Heart left ventricle (tissue), 16 donors: Measurements from ENCODE around the gene RTP3. TPM values are rescaled to one million over a fixed set of nuclear protein-coding genes. Genes with fewer than 3 reads are reported as not detected.

Experiments
- ATAC-seq, 4 donors: fragments of 200-7000 bp; cut with Tn5 transposase; one replicate each; pipeline ENCODE4 v1.9.1; 2020 to 2022; ENCODE audit warnings: moderate library complexity in 4 of 4, mild to moderate bottlenecking in 3 of 4, moderate number of reproducible peaks in 1 of 4
- DNase-seq, 5 donors: peaks; one replicate each; pipeline ENCODE4 v3.0.0-alpha.2; 2020
- H3K27ac ChIP-seq, 12 donors: fragments of 200-600 bp; sonication (generic) in 4 of 12; one replicate each; pipeline versions ENCODE4 v1.5.0 to v1.8.0; 2016 to 2022; ENCODE audit warnings: mild to moderate bottlenecking in 2 of 12
- H3K27me3 ChIP-seq, 9 donors: fragments of 200-600 bp; sonication (generic) in 2 of 9; one replicate each; pipeline versions ENCODE4 v1.5.1 to v1.8.0; 2016 to 2022; ENCODE audit warnings: mild to moderate bottlenecking in 3 of 9
- H3K36me3 ChIP-seq, 9 donors: fragments of 200-600 bp; sonication (generic) in 2 of 9; one replicate each; pipeline versions ENCODE4 v1.5.0 to v1.8.0; 2018 to 2022; ENCODE audit warnings: mild to moderate bottlenecking in 2 of 9
- H3K4me1 ChIP-seq, 12 donors: fragments of 200-600 bp; sonication (generic) in 4 of 12; one replicate each; pipeline versions ENCODE4 v1.5.0 to v1.8.0; 2016 to 2022; ENCODE audit warnings: mild to moderate bottlenecking in 3 of 12
- H3K4me3 ChIP-seq, 12 donors: fragments of 200-600 bp; sonication (generic) in 4 of 12; one replicate each; pipeline versions ENCODE4 v1.5.0 to v1.8.0; 2017 to 2022; ENCODE audit warnings: mild to moderate bottlenecking in 9 of 12, moderate library complexity in 4 of 12
- H3K9me3 ChIP-seq, 12 donors: fragments of 200-600 bp; sonication (generic) in 4 of 12; one replicate each; pipeline versions ENCODE4 v1.5.0 to v1.8.0; 2016 to 2022; ENCODE audit warnings: mild to moderate bottlenecking in 1 of 12
- POLR2A ChIP-seq, 2 donors: fragments of 450-650 bp; IDR thresholded peaks; one replicate each; pipeline ENCODE4 v1.6.1; 2017; ENCODE audit warnings: antibody characterized with exemption in 2 of 2, mild to moderate bottlenecking in 2 of 2, moderate library complexity in 2 of 2
- WGBS, 4 donors: extraction: QIAGEN DNeasy Blood & Tissue Kit in 2 of 4; methylation state at CpG; one replicate each; pipeline versions ENCODE4 v1.1.5 to v1.1.7; 2013 to 2018; 5-methylcytosine and 5-hydroxymethylcytosine counted together
- intact Hi-C, 10 donors: fragments of 100-400 bp; cut with DNase I; formaldehyde crosslinking; loops; one replicate each; pipeline versions ENCODE4 v1.11.1 to v1.14.2; 2022
- polyA plus RNA-seq, 2 donors: library from polyadenylated mRNA; stranded (reverse); fragments of 200-250 nt; gene quantifications; one replicate each; pipeline ENCODE4 v1.2.3, GENCODE V29; 2013
- total RNA-seq, 9 donors: library from RNA; depleted of rRNA in 2 of 9; stranded (reverse); fragments of >200 nt in 2 of 9; fragmentation: NEBNext Ultra II Directional in 3 of 9; extraction: Animal tissue kit (Norgen Biotek cat#: 25700) in 3 of 9; gene quantifications; one replicate each; pipeline versions ENCODE4 v1.1.0 to v1.2.4, GENCODE V29; 2016 to 2023
- TF ChIP-seq, protein P1 (sequence below), 12 donors: fragments of 200-600 bp; sonication (generic) in 4 of 12; IDR thresholded peaks; one replicate each; pipeline versions ENCODE4 v1.5.0 to v1.8.0; 2018 to 2022; ENCODE audit warnings: antibody characterized with exemption in 12 of 12, mild to moderate bottlenecking in 5 of 12
- donor health status: ischemic (EF 13 %, LVEDD 7.1; RV severe dilation, severe dysfunction).
- donor health status: healthy with polysubstance abuse.
- donor health status: DM: no; HTN: yes; CAD: no.
- donor health status: DM: no; HTN: no; CAD: no.
- donor health status: ischemic (EF 25% LVEDD 6.9; RV normal size, moderate dysfunction).
- donor health status: ischemic (EF 25% LVEDD 5.7; RV mildly dilated, moderate dysfunction).
- donor health status: healthy.
- donor health status: DM: yes; HTN: yes; CAD: no.
- donor health status: ischemic (EF 35%, LVEDD 5.7; RV mildly dilated, moderate dysfunction).
- donor health status: nonischemic (EF 11% LVEDD 7.7; RV severe dilation, severe dysfunction).
- donor health status: DM: yes; HTN: yes; CAD: no.
- donor health status: PGD.
- donor health status: ischemic (EF 29% LVEDD 5.4; RV normal size, mild dysfunction).
- donor health status: nonischemic (EF 23%, LVEDD 6.1; RV moderate dilation, normal function).

The RTP3 gene
- total and polyA plus RNA-seq, 11 donors, result not detected

- intact Hi-C loops, result no loop called here
- Histone ChIP-seq H3K4me1 (peaks cover 0 to 35% (median 12%) of the 10 kb centered on the region in 12 donors), H3K4me3 (no peak overlapping the region), H3K27me3 (no peaks in the 10 kb centered on the region), H3K27ac (peak overlapping the region in 1 of 12 donors; percentile 47), H3K36me3 (peaks cover 0 to 47% (median 0%) of the 10 kb centered on the region in 9 donors), H3K9me3 (no peaks in the 10 kb centered on the region)
- no peak for TF ChIP-seq POLR2A (IDR thresholded peaks at IDR 0.05)
- TF ChIP-seq, protein P1, sequence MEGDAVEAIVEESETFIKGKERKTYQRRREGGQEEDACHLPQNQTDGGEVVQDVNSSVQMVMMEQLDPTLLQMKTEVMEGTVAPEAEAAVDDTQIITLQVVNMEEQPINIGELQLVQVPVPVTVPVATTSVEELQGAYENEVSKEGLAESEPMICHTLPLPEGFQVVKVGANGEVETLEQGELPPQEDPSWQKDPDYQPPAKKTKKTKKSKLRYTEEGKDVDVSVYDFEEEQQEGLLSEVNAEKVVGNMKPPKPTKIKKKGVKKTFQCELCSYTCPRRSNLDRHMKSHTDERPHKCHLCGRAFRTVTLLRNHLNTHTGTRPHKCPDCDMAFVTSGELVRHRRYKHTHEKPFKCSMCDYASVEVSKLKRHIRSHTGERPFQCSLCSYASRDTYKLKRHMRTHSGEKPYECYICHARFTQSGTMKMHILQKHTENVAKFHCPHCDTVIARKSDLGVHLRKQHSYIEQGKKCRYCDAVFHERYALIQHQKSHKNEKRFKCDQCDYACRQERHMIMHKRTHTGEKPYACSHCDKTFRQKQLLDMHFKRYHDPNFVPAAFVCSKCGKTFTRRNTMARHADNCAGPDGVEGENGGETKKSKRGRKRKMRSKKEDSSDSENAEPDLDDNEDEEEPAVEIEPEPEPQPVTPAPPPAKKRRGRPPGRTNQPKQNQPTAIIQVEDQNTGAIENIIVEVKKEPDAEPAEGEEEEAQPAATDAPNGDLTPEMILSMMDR (IDR thresholded peaks at IDR 0.05), result no peak
- WGBS, 4 donors, result 78 to 86% (median 82%) methylated on average over 2 of the region's 2 CpGs
- ATAC-seq (no peak), DNase-seq (no peak)
Observed at GRCh38 chr3:46542344-46542743, 44.6 kb downstream of the RTP3 start.

GRCh38 chr3:46542801-46543201 lies 45.0 kb downstream of the RTP3 start:
- peak overlapping the region in 1 of 12 donors; percentile 47 for H3K27ac ChIP-seq
- no peaks in the 10 kb centered on the region for H3K9me3 ChIP-seq
- peaks cover 0 to 45% (median 0%) of the 10 kb centered on the region in 9 donors for H3K36me3 ChIP-seq
- peak; percentile 34 to 54 (median 46) for ATAC-seq
- intact Hi-C loops, result no loop called here
- TF ChIP-seq, protein P1 (IDR thresholded peaks at IDR 0.05), result no peak
- no peak for TF ChIP-seq POLR2A (IDR thresholded peaks at IDR 0.05)
- 75 to 79% (median 79%) methylated on average over 5 of the region's 5 CpGs for WGBS, 4 donors
- peaks cover 0 to 33% (median 12%) of the 10 kb centered on the region in 12 donors for H3K4me1 ChIP-seq
- H3K27me3 ChIP-seq, result no peaks in the 10 kb centered on the region
- H3K4me3 ChIP-seq, result no peak overlapping the region
- DNase-seq, result peak in 1 of 5 donors; percentile 38

GRCh38 chr3:46544771-46545503 lies 47.2 kb downstream of the RTP3 start:
- Histone ChIP-seq H3K4me1 (peaks cover 0 to 12% (median 1%) of the 10 kb centered on the region in 12 donors), H3K36me3 (peaks cover 0 to 43% (median 0%) of the 10 kb centered on the region in 9 donors), H3K27ac (no peak overlapping the region), H3K27me3 (no peaks in the 10 kb centered on the region), H3K9me3 (no peaks in the 10 kb centered on the region), H3K4me3 (no peak overlapping the region)
- intact Hi-C loops, result no loop called here
- ATAC-seq (no peak), DNase-seq (no peak)
- 83 to 89% (median 85%) methylated on average over 17 of the region's 17 CpGs for WGBS, 4 donors
- TF ChIP-seq POLR2A (IDR thresholded peaks at IDR 0.05), result no peak
- TF ChIP-seq, protein P1 (IDR thresholded peaks at IDR 0.05), result no peak

- ATAC-seq (peak in 1 of 4 donors; percentile 30), DNase-seq (no peak)
- Histone ChIP-seq H3K36me3 (peaks cover 0 to 52% (median 0%) of the 10 kb centered on the region in 9 donors), H3K9me3 (no peaks in the 10 kb centered on the region), H3K27me3 (no peaks in the 10 kb centered on the region), H3K27ac (no peak overlapping the region), H3K4me1 (peaks cover 0 to 7% (median 0%) of the 10 kb centered on the region in 12 donors), H3K4me3 (no peak overlapping the region)
- intact Hi-C loops, result no loop called here
- WGBS, 4 donors, result 75 to 84% (median 80%) methylated on average over 6 of the region's 6 CpGs
- TF ChIP-seq, protein P1 (IDR thresholded peaks at IDR 0.05), result no peak
- no peak for TF ChIP-seq POLR2A (IDR thresholded peaks at IDR 0.05)
Observed at GRCh38 chr3:46545818-46546630, 48.2 kb downstream of the RTP3 start.
